GM12878 (cell line): ENCODE measurements around the gene CCNDBP1. TPM values are rescaled to one million over a fixed set of nuclear protein-coding genes. Genes with fewer than 3 reads are reported as not detected.
"Not testable (repeated sequence)": the region's sequence is repeated elsewhere in the genome, so short reads cannot be mapped to it uniquely, and the experiment has no call there.

Experiments
- ATAC-seq: fragments of 200-7000 bp; cut with Tn5 transposase; 3 replicates; pipeline ENCODE4 v1.9.1; 2020; ENCODE audit warnings: mild to moderate bottlenecking, moderate library complexity
- BruUV-seq: library from RNA; stranded (reverse); fragments of 400-500 nt; replicated peaks from 2 replicates; lab custom pipeline; 2021; lab: Mats Ljungman, UMichigan
- CTCF ChIA-PET: fragments of 300-600 bp; sonication (Branson Sonifier 250); formaldehyde crosslinking; extraction: SDS; loops from one replicate; lab custom pipeline; 2021; ENCODE audit warnings: inconsistent platforms; lab: Yijun Ruan, JAX
- POLR2A ChIA-PET: fragments of 350-600 bp; formaldehyde crosslinking; extraction: SDS; loops from one replicate; lab custom pipeline; 2021; ENCODE audit warnings: inconsistent platforms; lab: Charles Lee
- RAD21 ChIA-PET: fragments of 300-600 bp; sonication (Branson Sonifier 250); formaldehyde crosslinking; loops from one replicate; lab custom pipeline; 2023; ENCODE audit warnings: antibody characterized with exemption; ENCODE audit not compliant: unreplicated experiment; lab: Charles Lee
- SMC1A ChIA-PET: fragments of 300-600 bp; sonication (Branson Sonifier 250); formaldehyde crosslinking; loops from one replicate; lab custom pipeline; 2023; ENCODE audit not compliant: unreplicated experiment, uncharacterized antibody; lab: Charles Lee
- DNase-seq: peaks from one replicate; pipeline ENCODE4 v3.0.0-alpha.2; 2011; ENCODE audit warnings: low read depth, low spot score
- FAIRE-seq: peaks from 3 replicates; lab custom pipeline; 2011; peaks lifted over from hg19 to GRCh38; lab: Jason Lieb, UNC
- H2AFZ ChIP-seq: 2 replicates; pipeline ENCODE4 v1.6.0; 2011; ENCODE audit warnings: low read depth, low read length, control low read depth; ENCODE audit not compliant: control insufficient read depth
- H3K27ac ChIP-seq: 2 replicates; pipeline ENCODE4 v1.5.1; 2011; ENCODE audit warnings: control low read depth; ENCODE audit not compliant: control insufficient read depth, insufficient read depth
- H3K27me3 ChIP-seq, 2 experiments: replicated peaks in 1 of 2; 2 replicates each; pipeline versions ENCODE4 v1.6.0 to v1.6.1; 2011; ENCODE audit warnings: low read length in 1 of 2; ENCODE audit not compliant: control insufficient read depth in 2 of 2, insufficient read depth in 2 of 2
- H3K36me3 ChIP-seq, 2 experiments: 2 replicates each; pipeline ENCODE4 v1.5.1; 2011; ENCODE audit warnings: low read length in 1 of 2; ENCODE audit not compliant: control insufficient read depth in 2 of 2, insufficient read depth in 2 of 2
- H3K4me1 ChIP-seq: 2 replicates; pipeline ENCODE4 v1.6.1; 2011; ENCODE audit warnings: mild to moderate bottlenecking, low read length, moderate library complexity, mixed read lengths; ENCODE audit not compliant: control insufficient read depth, insufficient read depth
- H3K4me2 ChIP-seq: 2 replicates; pipeline ENCODE4 v1.6.0; 2011; ENCODE audit warnings: control low read depth; ENCODE audit not compliant: control insufficient read depth, insufficient read depth
- H3K4me3 ChIP-seq: fragments of 200-600 bp; sonication (generic); 2 replicates; pipeline ENCODE4 v1.5.1; 2016
- H3K79me2 ChIP-seq: 2 replicates; pipeline ENCODE4 v1.6.0; 2011; ENCODE audit warnings: low read length; ENCODE audit not compliant: control insufficient read depth, insufficient read depth
- H3K9ac ChIP-seq: 2 replicates; pipeline ENCODE4 v1.8.0; 2011; ENCODE audit warnings: low read length, control low read depth, mixed read lengths; ENCODE audit not compliant: control insufficient read depth, insufficient read depth
- H3K9me3 ChIP-seq: replicated peaks from 3 replicates; pipeline ENCODE4 v1.5.1; 2011; ENCODE audit warnings: mild to moderate bottlenecking, low read length; ENCODE audit not compliant: control insufficient read depth, insufficient read depth
- H4K20me1 ChIP-seq: 2 replicates; pipeline ENCODE4 v1.6.0; 2011; ENCODE audit not compliant: control insufficient read depth, insufficient read depth
- CHD2 ChIP-seq: IDR thresholded peaks from 2 replicates; pipeline ENCODE4 v1.6.1; 2011; ENCODE audit warnings: low read depth, low read length, improper control_type of control experiment, borderline replicate concordance
- NR2C2 ChIP-seq: IDR thresholded peaks from 2 replicates; pipeline ENCODE4 v1.6.1; 2011; ENCODE audit warnings: borderline replicate concordance, low read depth; ENCODE audit not compliant: control insufficient read depth, insufficient read length
- POLR2A ChIP-seq: IDR thresholded peaks from 2 replicates; pipeline ENCODE4 v1.6.1; 2011; ENCODE audit warnings: low read depth, mild to moderate bottlenecking, low read length
- RCOR1 ChIP-seq: conservative IDR thresholded peaks from 2 replicates; pipeline ENCODE4 v1.6.1; 2012; ENCODE audit warnings: low read depth, low read length, improper control_type of control experiment
- SP1 ChIP-seq: IDR thresholded peaks from one replicate; pipeline ENCODE4 v1.6.1; 2011; ENCODE audit warnings: low read depth, low read length
- WGBS: methylation state at CpG from one replicate; pipeline ENCODE4 v1.1.6; 2016; ENCODE audit warnings: low lambda C conversion rate; ENCODE audit not compliant: insufficient replicate concordance, insufficient coverage; ENCODE audit errors: missing lambda C conversion rate; 5-methylcytosine and 5-hydroxymethylcytosine counted together
- in situ Hi-C: fragments of 300-500 bp; cut with MboI; formaldehyde crosslinking; loops from 9 replicates; pipeline ENCODE4 v1.14.3; 2018; ENCODE audit warnings: mixed read lengths
- intact Hi-C: fragments of 100-400 bp; cut with micrococcal nuclease; formaldehyde crosslinking; loops from one replicate; pipeline ENCODE4 v1.14.2; 2022; ENCODE audit not compliant: unreplicated experiment
- polyA plus RNA-seq, 11 experiments: library from polyadenylated mRNA; depleted of rRNA in 4 of 11; unstranded in 6 of 11; stranded (reverse) in 5 of 11; fragments of >200 nt; fragmentation: Nextera tagmentation in 4 of 11; fragmentation: Illumina TruSeq in 1 of 11; extraction: Ambion mirVana in 4 of 11; extraction: Trizol in 1 of 11; gene quantifications; 1 replicate in 1 of 11; 2 replicates in 10 of 11; pipeline versions ENCODE4 v1.2.1 to v1.2.3, GENCODE V29; 2011 to 2016; ENCODE audit warnings: inconsistent platforms in 2 of 11, missing spikeins in 2 of 11, low read depth in 1 of 11
- total RNA-seq, 4 experiments: library from RNA; depleted of rRNA in 3 of 4; stranded (reverse); fragments of >200 nt in 3 of 4; fragmentation: Illumina TruSeq in 1 of 4; extraction: Trizol in 1 of 4; gene quantifications; 2 replicates each; pipeline versions ENCODE4 v1.2.1 to v1.2.3, GENCODE V29; 2013 to 2021

CCNDBP1 gene
- total and polyA plus RNA-seq, 10 of the 15 experiments (the other 5 are each of a cell fraction or from before 2014, with no cell fraction given) = 30.1 to 86.7 (median 42.2) TPM

- Histone ChIP-seq H3K79me2 (no peaks in the 10 kb centered on the region), H3K4me3 (no peak overlapping the region), H3K4me2 (no peak overlapping the region), H3K9me3 (no peaks in the 10 kb centered on the region; the same call in 2 of the 3 replicates), H3K9ac (no peak overlapping the region), H4K20me1 (no peaks in the 10 kb centered on the region), H3K27me3 (no peaks in the 10 kb centered on the region), H3K4me1 (no peaks in the 10 kb centered on the region), H3K27ac (no peak overlapping the region), H3K36me3 (peaks cover 2 to 37% of the 10 kb centered on the region in 2 experiments; a peak in 3 of 4 replicates), H2AFZ (no peak overlapping the region)
- BruUV-seq = TSS peak; percentile 19
- intact Hi-C loops = no loop called here
- RAD21 ChIA-PET = interaction anchor here (0.5 to 6.5 kb wide), 5 partner anchors 9 to 91 kb away, joined by 3 to 28 read pairs (median 7); no protein-coding TSS in a partner anchor
- in situ Hi-C loops = no loop called here
- ATAC-seq (no peak), DNase-seq (no peak), FAIRE-seq (no peak)
- POLR2A ChIA-PET = interaction anchor here (0.5 to 1.3 kb wide), 3 partner anchors 10 to 66 kb away, joined by 3 to 4 read pairs (median 3); no protein-coding TSS in a partner anchor
- CTCF ChIA-PET = interaction anchor here (0.8 to 6.8 kb wide), 8 partner anchors 9 to 92 kb away, joined by 3 to 70 read pairs (median 3); no protein-coding TSS in a partner anchor
- TF ChIP-seq SP1 (no peak), NR2C2 (no peak), CHD2 (no peak)
- SMC1A ChIA-PET = interaction anchor here (0.9 to 3.7 kb wide), 6 partner anchors 9 to 136 kb away, joined by 3 to 17 read pairs (median 6); no protein-coding TSS in a partner anchor
- 100% methylated on average over 2 of the region's 2 CpGs for WGBS
These were observed 9.6 kb downstream of the CCNDBP1 start for GRCh38 chr15:43194795-43195194.

DNA sequence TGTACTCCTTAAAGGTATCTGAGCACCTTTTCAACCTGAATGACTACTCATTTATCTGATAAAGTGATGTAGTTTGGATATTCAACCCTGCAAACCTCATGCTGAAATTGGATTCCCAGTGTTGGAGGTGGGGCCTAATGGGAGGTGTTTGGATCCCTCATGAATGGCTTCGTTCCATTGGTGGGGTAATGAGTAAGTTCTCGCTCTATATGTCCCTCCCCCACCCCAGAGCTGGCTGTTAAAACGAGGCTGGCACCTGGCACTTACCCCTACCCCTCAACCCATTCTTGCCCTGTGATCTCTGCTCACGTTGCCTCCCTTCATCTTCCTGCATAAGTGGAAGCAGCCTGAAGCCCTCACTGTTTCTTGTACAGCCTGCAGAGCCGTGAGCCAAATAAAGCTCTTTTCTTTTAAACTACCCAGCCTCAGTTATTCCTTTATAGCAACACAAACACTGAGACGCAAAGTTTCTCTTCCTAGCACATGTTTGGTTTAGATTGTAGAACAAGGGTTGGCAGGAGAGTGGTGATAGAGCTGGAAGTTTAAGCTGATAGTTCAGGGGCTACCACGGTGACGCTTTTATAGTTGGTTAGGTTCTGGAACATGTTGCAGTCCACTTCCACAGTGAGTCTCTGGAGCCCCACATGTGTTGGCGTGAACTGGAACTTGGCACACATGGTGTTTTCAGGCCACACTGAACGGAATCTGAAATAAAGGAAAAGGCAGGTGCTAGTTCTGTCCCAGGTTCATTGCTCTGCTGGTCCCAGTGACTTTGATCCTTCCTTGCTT lies 11.8 kb downstream of the CCNDBP1 start:
- Histone ChIP-seq H3K36me3 (peaks cover 0 to 26% of the 10 kb centered on the region in 2 experiments; a peak in 1 of 4 replicates), H4K20me1 (no peaks in the 10 kb centered on the region), H3K4me2 (no peak overlapping the region), H2AFZ (no peak overlapping the region), H3K27me3 (no peaks in the 10 kb centered on the region; a peak in 1 of 4 replicates), H3K9ac (no peak overlapping the region), H3K27ac (no peak overlapping the region), H3K9me3 (no peaks in the 10 kb centered on the region; the same call in 2 of the 3 replicates), H3K4me1 (no peaks in the 10 kb centered on the region), H3K79me2 (no peaks in the 10 kb centered on the region), H3K4me3 (no peak overlapping the region)
- FAIRE-seq = no peak
- in situ Hi-C loops = no loop called here
- ChIA-PET SMC1A (interaction anchor here (2.6 kb wide), 1 partner anchor 88 kb away, joined by 9 read pairs; no protein-coding TSS in a partner anchor), CTCF (interaction anchor here (0.6 to 3.7 kb wide), 2 partner anchors 28 to 137 kb away, joined by 5 to 13 read pairs; no protein-coding TSS in a partner anchor), RAD21 (interaction anchor here (0.6 kb wide), 1 partner anchor 14 kb away, joined by 3 read pairs; no protein-coding TSS in a partner anchor)
- WGBS = 90% methylated on average over 10 of the region's 10 CpGs
- peak; percentile 28; the same call in 1 of the 2 replicates for TF ChIP-seq POLR2A
- no peak for TF ChIP-seq RCOR1
- TF ChIP-seq, all 136 proteins: peak for 1
- intact Hi-C loops = no loop called here
- ATAC-seq (no peak), DNase-seq (no peak)
- POLR2A ChIA-PET = interaction anchor here (0.6 kb wide), 2 partner anchors 11 to 548 kb away, joined by 3 to 4 read pairs; no protein-coding TSS in a partner anchor
- no TSS peak for BruUV-seq

- H3K4me1 ChIP-seq, POLR2A ChIA-PET, CTCF ChIA-PET, H3K9me3 ChIP-seq, SMC1A ChIA-PET, FAIRE-seq, ATAC-seq, DNase-seq, H3K27me3 ChIP-seq, H2AFZ ChIP-seq, H3K4me2 ChIP-seq, H3K9ac ChIP-seq, intact Hi-C loops, BruUV-seq, H3K27ac ChIP-seq, in situ Hi-C loops, H3K4me3 ChIP-seq, H3K79me2 ChIP-seq, H4K20me1 ChIP-seq, RAD21 ChIA-PET: not testable (repeated sequence)
- peaks cover 0 to 19% of the 10 kb centered on the region in 2 experiments; a peak in 1 of 4 replicates for H3K36me3 ChIP-seq
- 45% methylated on average over 3 of the region's 3 CpGs for WGBS
These were observed 12.6 kb downstream of the CCNDBP1 start for GRCh38 chr15:43197773-43198172.
